Measurements from ENCODE around the gene UPK3A.
"Not testable (repeated sequence)": the region's sequence is repeated elsewhere in the genome, so short reads cannot be mapped to it uniquely, and the experiment has no call there.

Gene UPK3A

DNA sequence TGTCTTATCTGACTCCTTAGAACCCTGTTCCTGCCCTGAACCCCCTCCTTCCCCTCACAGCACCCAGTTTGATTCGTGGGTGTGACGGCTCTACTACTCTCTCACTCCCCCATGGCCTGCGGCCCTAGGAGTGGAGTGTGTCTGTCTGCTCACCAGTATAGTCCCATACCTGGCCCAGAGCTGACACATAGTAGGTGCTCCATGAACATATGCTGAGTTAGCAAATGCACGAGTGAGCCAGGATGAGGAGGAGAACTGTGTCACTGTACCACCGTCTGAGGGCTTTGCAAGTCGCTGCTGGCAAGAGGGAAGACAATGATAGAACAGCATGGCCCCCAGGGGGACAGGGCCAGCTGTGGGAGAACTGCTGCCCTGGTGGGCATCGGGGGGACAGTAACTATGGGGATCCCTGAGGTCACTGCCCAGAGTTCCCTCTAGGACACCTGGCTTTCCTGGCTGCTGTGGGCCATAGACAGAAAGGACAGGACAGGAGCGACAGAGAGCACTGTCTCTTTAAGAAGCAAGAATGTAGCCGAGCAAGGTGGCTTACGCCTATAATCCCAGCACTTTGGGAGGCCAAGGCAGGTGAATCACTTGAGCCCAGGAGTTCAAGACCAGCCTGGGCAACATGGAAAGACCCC lies 24.9 kb upstream of the UPK3A start:
- DNase-seq: no peak

DNA sequence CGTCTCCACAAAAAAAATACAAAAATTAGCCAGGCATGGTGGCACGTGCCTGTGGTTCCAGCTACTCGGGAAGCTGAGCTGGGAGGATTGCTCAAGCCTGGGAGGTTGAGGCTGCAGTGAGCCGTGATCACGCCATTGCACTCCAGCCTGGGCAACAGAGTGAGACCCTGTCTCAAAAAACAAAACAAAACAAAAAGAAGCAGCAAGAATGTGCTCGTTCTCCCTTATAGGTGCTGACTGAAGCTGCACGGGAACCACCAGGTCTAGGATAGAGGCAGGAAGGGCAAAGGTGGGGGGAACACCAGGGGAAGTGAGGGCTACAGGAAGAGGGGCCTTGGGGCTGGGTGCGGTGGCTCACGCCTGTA lies 24.4 kb upstream of the UPK3A start:
- not testable (repeated sequence) for DNase-seq

DNA sequence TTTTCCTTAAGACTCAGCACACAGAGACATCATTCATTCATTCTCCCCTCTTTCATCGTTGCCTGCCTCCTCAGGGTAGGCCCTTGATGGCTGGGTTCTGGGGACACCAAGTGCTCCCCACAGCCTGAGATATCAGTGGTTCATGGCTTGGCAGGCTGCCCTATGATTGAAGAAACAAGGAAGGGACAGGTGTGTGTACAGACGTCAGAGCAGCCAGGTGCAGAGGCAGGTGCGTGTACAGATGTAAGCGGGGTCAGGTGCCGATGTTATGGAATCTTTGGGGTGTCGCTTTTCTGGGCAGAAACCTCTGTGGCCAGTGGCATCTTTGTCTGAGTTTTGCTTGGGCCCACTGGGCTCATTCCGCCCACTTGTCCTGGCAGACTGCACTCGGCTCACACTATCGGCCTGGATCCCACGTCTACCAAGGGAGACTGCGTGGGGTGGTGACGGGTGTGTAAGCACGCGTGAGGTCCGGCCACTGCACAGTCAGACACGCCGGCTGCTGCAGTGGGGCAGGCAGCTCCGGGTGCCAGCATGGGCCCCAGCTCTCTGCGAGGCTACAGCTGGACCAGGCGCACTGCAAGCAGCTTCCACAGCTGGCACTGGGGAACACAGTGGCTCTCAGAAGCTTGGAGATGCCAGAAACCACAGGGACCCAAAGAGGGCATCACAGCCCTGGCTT lies 23.2 kb upstream of the UPK3A start:
- DNase-seq: no peak

DNA sequence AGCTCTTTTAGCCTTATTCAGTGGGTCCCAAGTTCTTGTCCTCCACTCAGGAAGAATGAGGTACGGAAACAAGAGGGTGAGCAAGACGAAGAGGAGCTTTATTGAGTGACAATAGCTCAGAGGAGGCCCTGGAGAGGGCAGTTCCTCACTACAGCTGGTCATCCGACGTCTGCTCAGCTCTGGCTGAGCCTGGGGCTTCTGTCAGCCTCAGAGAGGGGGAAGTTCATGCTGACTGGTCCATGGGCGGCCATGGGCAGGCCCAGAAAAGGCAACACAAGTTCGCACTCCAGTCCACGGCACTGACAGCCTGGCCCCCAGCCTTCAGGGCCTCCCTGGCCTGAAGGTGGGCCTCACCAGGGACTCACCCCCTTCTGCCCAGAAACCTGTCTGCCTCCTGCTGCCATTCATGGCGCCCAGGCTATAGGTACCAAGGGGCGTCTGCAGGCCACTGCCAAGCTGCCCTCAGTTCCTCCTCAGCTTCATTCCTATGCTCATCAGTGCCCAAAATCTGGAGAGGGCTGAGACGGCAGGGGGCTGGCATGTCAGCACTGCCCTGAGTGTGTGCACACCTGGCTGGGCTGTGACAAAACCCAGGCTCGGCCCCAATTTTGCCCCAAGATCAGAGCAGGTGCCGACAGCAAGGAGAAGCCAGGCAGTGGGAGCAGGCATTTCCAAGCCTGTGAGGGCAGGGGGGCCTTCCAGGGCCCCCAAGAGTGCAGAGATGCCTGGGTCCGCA lies 22.4 kb upstream of the UPK3A start:
- peak; percentile 75 for DNase-seq

DNA sequence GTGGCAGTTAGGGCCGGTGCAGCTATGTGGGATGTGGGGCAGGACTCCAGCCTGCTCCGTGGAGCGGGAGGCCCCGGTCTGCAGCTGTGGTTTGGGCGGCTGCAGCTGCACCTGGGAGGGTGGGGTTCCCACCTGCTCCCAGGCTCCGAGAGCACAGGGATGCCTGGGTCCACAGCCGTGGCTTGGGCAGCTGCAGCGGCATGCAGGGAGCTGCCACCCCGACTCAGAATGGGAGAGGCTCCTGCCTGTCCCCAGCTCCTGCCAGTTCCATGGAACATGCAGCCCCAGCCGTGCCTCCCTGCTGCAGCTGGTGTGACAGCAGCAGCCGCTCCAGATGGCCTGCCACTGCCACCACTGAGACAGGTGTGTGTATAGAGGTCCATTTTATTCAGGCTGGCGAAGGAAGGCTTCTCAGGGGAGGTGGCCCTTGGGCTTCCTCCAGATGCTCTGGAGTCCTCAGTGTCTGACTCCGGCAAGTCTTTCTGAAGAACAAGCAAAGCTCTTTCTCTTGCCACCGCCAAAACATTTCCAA lies 21.8 kb upstream of the UPK3A start:
- no peak for DNase-seq

DNA sequence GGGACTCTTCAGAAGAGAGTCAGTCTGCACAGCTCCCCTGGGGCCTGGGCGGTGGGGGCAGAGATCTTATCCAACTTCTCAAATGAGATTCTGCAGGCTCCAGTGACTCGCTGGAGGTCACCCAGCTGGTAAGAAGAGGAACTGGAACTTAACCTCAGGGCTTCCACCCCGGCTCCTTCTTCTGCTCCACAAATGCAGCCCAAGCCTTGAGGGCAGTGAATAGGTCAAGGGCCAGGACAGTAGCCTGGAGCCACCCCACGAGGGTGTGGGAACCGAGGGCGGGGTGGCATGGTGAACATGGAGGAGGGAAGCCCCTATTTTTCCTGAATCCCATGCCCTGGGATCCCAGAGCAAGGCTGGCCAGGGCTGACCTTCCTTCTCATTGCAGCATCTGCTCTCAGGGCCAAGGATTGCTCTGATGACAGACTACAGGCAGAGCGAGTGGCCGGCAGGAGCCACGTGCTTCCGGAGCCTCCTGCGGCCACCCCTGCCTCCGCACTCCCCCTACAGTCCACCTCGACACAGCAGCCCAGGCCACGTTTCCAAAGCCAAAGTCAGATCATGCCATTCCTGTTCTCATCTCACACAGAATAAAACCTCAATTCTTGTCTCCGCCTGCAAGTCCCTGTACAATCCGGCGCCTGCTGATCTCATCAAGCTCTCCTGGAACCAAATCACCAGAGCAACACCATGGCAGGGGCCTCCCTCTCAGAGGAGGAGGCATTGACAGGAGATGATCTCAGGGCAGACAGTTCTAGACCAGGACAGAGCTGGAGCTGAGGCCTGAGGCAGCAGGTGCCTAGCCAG lies 21.1 kb upstream of the UPK3A start:
- DNase-seq: peak; percentile 79

DNA sequence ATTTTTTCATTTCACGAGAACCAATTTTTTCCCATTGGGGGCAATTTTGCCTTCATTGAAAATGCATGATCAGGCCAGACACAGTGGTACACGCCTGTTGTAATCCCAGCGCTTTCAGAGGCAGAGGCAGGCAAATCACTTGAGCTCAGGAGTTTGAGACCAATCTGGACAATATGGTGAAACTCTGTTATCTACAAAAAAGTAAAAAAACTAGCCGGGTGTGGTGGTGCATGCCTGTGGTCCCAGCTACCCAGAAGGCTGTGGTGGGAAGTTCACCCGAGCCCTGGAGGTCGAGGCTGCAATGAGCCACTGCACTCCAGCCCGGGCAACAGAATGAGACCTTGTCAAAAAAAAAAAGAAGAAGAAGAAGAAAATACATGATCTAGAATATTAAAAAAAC lies 19.2 kb upstream of the UPK3A start:
- no peak for DNase-seq

DNA sequence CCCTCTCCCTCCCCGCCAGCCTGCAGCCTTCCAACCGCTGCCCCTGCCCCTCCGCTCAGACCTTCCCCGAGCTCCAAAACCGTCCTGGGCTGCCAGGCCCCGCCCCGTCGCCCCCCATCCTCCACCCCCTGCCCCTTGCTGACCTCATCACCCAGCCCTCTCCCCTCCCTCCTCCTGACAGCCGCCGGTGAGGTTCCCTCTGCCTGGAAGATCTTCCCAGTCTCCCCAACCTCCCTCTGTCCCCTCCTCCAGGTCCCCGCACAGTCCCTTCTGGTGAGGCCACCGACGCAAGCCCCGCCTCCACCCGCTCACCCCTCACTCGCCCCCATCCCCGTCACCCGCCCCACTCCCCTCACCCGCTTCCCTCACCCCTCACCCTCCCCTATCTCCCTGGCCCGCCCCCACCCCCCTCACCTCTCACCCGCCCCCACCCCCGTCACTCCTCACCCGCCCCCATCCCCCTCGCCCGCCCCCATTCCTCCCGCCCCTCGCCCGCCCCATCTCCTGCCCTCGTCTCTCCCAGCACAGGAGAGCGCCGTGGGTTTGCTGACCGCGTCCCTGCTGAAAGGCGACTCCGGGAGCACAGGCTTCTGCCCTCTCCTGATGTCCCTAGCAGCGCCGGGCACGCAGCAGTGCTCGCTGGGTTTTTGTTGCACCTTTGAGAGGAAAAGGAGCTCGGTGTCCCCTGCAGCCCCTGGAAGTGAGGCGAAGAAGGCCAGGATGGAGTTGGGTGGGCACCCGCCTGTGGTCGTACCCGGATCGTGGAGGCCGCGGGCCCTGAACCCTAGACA lies 16.4 kb upstream of the UPK3A start:
- no peak for DNase-seq

DNA sequence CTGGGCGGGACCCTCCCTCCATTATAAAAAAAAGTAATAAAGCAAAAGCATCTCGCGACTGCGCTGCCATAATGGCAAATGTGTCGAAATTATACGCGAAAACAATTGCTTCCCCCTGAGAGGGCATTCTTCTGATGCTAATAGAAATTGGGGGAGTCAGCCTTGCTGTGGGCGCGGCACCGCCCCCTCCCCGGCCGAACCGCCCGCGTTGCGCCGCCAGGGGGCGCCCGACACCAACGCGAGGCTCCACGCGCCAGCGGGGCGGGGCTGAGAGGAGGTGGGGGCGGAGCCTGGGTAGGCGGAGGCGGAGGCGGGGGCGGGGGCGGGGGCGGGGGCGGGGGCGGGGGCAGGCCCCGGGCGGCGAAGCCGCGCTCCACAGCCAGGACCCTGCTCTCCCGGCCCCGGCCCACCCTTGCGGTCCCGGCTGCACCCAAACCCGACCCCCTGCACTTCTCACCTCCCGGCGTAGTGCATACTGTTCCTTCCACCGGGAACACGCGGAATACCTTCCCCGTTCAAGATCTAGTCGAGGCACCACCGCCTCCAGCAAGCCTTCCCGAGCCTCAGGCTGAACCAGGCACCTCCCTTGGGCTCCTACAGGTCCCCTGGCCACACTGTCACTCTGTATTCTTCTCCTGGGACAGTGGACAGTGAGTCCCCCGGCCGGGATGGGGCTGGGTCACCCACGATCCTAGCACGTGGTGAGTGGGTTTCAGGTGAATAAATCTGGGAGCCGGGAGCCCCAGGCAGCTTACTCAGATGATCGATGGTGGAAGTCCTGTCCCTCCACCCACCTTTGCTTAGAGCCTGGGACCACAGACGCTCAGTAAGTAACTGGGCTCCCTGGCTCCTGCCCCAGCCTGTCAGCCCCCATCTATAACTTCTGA lies 15.5 kb upstream of the UPK3A start:
- peak; percentile 86 for DNase-seq

DNA sequence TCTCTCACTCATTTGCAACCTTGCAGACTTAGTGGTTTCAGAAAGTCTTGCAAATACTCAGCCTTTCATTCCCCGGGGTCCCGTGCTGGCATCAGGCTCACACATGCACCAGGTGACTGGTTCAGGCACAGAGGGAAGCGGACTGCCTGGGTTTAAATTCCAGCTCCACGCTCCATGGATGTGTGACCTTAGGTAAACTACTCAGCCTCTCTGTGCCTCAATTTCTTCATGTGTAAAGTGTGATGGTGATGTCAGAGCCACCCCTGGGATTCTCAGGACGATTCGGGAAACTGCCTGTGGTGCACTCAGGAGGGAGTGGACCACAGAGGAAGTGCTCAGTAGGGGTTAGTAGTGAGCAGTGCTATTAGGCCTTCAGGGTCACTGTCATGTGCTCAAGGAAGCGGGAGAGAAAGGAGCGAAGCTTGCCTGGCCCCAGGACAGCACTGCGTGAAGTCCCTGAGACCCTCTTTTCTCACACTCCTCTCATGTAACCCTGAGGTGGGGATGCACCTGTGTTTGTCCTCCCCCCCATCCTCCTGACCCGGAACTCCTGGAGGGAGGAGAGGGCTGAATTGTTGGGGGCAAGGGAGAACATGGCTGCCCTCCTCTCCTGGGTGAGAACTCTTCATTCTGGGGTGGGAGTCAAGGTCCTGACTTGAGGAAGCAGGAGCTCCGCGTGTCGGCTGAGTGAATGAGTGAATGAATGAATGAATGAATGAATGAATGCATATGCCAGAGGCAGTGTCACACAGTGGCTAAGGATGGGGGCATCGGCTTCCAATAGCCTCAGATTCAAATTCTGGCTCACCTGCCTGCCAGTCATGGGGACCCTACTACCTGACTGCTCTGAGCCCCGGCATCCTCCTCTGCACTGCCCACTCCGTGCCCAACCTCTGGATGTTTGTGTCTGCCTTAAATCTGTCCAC lies 14.4 kb upstream of the UPK3A start:
- peak; percentile 61 for DNase-seq

DNA sequence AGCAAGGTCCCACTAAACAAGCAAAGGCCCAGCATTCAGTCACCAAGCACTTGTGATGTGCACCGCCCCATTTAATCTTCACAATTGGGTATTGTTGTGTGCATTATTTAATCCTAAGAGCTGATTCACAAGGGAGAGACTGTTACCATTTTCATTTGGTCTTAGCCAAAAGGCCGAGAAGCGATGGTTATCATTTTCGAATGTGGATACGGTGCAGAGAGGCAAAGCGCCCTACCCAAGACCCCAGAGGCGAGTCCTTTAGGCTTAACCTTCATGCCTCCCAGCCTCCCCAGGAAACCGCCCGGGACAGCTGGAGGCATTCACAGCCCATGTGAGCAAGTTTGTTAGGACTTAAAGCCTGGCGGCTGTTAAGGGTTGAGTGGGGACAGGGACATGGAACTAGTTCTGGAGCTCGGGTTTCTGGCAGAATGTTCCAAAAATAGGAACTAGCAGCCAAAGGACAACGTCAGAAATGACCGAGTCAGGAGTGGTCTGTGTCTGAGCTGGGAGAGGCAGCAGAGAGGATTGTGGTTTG lies 13.0 kb upstream of the UPK3A start:
- peak; percentile 76 for DNase-seq

DNA sequence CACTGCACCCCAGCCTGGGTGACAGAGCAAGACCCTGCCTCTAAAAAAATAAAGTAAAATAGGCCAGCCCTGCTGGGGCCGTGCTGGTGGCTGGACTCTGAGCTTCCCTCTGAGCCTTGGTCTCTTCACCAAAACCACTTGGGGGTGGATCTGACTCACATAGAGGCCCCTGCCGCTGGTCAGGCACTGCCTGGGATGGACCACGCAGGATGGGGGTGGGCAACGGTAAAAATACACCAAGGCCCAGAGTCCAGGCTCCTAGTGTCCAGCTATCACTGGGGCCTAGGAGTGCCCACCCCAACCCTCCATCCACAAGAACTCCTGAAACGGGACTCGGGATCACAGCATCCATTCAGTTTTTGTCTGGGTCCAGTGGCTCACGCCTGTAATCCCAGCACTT lies 12.3 kb upstream of the UPK3A start:
- DNase-seq: no peak

DNA sequence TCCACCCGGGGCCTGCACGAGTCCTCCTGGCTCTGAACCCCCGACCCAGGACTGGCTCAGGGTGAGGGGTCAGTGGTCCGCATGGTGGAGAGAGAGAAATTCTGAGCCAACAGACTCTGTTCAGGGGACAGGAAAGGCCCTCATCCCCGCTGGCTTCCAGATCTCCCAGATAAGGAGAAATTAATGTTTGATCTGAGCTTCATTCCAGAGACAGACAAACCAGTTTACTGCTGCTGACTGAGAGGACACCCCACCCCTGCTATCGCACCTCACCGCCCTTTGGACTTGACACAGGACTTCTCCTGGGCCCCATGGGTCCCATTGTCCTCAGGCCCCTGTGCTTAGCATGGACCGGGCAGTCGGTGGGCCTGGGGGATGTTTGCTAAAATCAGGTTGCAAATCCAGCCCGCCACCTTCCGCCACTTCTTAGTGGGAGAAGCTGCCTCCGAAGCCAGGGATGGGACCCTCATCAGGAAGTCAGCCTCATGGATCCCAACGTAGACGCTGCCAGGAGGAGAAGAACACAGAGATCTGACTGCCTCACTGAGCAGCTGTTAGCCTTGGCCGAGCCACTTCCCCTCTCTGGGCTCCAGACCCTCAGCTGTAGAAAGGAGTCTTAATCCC lies 11.2 kb upstream of the UPK3A start:
- DNase-seq: no peak

DNA sequence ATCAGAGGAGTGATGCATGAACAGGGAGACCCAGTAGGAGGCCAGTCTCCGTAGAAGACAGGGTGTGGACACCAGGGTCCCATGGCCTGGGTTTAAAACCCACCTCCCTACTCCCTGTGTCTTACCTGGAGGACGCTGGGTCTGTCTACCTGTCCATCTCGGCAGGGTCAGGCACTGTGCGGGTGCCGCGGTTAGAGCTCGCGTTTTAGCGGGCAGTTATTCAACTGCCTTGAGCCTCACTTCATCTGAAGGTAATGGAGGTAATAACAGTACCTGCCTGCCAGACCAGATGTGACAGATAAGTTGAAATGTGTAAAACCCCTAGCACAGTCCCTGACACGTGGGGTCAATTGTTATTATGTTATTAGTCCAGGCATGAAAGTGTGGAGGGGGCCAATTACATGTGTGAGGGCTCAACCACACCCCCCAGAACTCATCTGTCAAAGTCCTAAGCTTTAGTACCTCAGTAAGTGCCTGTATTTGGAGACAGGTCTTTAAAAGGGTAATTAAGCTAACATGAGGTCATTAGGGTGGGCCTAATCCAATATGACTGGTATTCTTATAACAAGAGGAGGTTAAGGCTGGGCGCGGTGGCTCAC lies 8.1 kb upstream of the UPK3A start:
- DNase-seq: no peak

DNA sequence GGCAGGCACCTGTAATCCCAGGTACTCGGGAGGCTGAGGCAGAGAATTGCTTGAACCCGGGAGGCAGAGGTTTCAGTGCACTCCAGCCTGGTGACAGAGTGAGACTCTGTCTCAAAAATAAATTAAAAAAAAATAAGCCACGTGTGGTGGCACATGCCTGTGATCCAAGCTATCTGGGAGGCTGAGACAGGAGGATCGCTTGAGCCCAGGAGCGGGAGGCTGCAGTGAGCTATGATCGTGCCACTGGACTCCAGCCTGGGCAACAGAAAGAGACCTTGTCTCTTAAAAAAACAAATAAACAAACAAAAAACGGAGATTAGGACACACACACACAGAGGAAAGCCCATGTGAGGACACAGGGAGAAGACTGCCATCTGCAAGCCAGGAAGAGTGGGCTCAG lies 7.0 kb upstream of the UPK3A start:
- not testable (repeated sequence) for DNase-seq

DNA sequence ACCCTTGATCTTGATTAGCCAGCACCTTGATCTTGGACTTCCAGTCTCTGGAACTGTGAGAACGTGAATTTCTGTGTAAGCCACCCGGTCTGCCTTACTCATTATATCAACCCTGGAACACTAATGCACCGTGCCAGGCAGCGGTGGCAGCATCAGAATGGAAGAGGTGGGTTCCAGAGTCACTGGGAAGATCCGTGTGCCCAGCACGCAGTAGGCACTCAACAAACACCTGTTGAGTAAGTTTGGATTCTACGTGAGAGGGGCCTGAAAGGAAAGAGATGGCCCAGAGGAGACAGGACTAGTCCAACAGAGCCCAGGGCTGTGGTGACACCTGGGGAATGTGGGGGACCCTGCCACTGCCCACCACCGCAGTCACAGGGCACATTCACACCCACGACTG lies 6.6 kb upstream of the UPK3A start:
- no peak for DNase-seq

DNA sequence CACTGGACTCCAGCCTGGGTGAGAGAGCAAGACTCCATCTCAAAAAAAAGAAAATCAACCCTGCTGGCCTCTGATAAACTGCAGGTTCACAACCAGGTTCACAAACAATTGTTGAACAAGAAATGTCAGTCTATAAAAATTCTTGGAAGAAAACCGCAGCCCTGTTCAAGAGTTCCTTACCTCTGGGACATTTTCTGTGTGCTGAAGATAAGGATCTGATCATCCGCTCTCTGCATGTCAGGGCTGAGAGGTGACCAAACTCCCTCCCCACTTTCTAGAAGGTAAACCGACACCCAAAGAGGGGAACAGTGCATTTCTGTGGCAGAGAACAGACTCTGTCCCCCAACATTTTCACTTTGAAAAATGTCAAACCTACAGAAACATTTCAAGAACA lies 4.2 kb upstream of the UPK3A start:
- DNase-seq: no peak

DNA sequence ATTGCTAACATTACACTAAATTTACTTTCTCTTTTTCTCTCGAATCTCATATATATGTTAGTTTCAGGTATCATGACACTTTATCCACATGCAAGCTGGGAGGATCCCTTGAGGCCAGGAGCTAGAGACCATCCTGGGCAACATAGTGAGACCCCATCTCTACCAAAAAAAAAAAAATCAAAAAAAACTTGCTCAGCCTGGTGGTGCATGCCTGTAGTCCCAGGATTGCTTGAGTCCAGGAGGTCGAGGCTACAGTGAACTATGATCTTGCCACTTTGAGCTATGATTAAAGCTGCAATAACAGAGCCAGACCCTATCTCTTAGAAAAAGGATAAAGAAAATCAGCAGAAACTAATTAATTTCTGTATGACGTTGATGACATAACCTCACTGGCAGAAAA lies 3.7 kb upstream of the UPK3A start:
- DNase-seq: no peak
